Panc1 (cell line): Measurements from ENCODE around the gene ZNF236. TPM values are rescaled to one million over a fixed set of nuclear protein-coding genes. Genes with fewer than 3 reads are reported as not detected.

Experiments used
- ATAC-seq: fragments of 200-7000 bp; cut with Tn5 transposase; 2 replicates; pipeline ENCODE4 v1.9.1; 2020; ENCODE audit warnings: mild to moderate bottlenecking, moderate library complexity
- BruUV-seq: library from RNA; stranded (reverse); fragments of 400-500 nt; replicated peaks from 2 replicates; lab custom pipeline; 2021; lab: Mats Ljungman, UMichigan
- CTCF ChIA-PET: fragments of 300-600 bp; sonication (Branson Sonifier 250); formaldehyde crosslinking; loops from one replicate; lab custom pipeline; 2022; ENCODE audit warnings: antibody characterized with exemption; lab: Charles Lee
- POLR2A ChIA-PET: fragments of 300-600 bp; sonication (Branson Sonifier 250); formaldehyde crosslinking; loops from one replicate; lab custom pipeline; 2022; ENCODE audit warnings: antibody characterized with exemption; lab: Charles Lee
- DNase-seq: peaks from one replicate; pipeline ENCODE4 v3.0.0-alpha.2; 2010; ENCODE audit warnings: low read depth, low spot score
- H3K27ac ChIP-seq: 2 replicates; pipeline ENCODE4 v1.5.1; 2011; ENCODE audit warnings: mild to moderate bottlenecking, low read length, inconsistent platforms
- H3K27me3 ChIP-seq: fragments of 200-500 bp; sonication (Bioruptor generic); 2 replicates; pipeline ENCODE4 v1.6.0; 2014; ENCODE audit warnings: low read length, inconsistent platforms; ENCODE audit not compliant: control insufficient read depth, insufficient read depth
- H3K36me3 ChIP-seq: fragments of 200-500 bp; sonication (Bioruptor generic); 2 replicates; pipeline ENCODE4 v1.5.1; 2014; ENCODE audit warnings: inconsistent platforms, mild to moderate bottlenecking, low read length, moderate library complexity; ENCODE audit not compliant: control insufficient read depth, insufficient read depth
- H3K4me1 ChIP-seq: 2 replicates; pipeline ENCODE4 v1.5.1; 2011; ENCODE audit warnings: inconsistent platforms, mild to moderate bottlenecking, low read length, moderate library complexity; ENCODE audit not compliant: control insufficient read depth, insufficient read depth
- H3K4me3 ChIP-seq, 2 experiments: 2 replicates each; pipeline ENCODE4 v1.5.1; 2011 to 2012; ENCODE audit warnings: low read depth in 2 of 2, low read length in 2 of 2, mild to moderate bottlenecking in 2 of 2, inconsistent platforms in 1 of 2, moderate library complexity in 1 of 2
- H3K9me3 ChIP-seq: fragments of 200-500 bp; sonication (Bioruptor generic); 2 replicates; pipeline ENCODE4 v1.5.1; 2014; ENCODE audit warnings: low read depth, mild to moderate bottlenecking, inconsistent platforms, low read length, moderate library complexity; ENCODE audit not compliant: control insufficient read depth, insufficient read depth
- POLR2AphosphoS5 ChIP-seq: IDR thresholded peaks from 2 replicates; pipeline ENCODE4 v1.6.1; 2012; ENCODE audit warnings: mild to moderate bottlenecking, low read depth, low read length, moderate library complexity
- SIN3A ChIP-seq: IDR thresholded peaks from 2 replicates; pipeline ENCODE4 v1.6.1; 2012; ENCODE audit warnings: low read depth, mild to moderate bottlenecking, low read length, moderate library complexity, borderline replicate concordance; ENCODE audit not compliant: insufficient read depth
- TCF7L2 ChIP-seq: IDR thresholded peaks from 2 replicates; pipeline ENCODE4 v1.6.1; 2011; ENCODE audit warnings: mild to moderate bottlenecking, low read depth, low read length, inconsistent platforms
- in situ Hi-C: cut with HindIII; loops from 2 replicates; pipeline ENCODE4 v1.10.0; 2016; ENCODE audit warnings: low sequenced_read_pairs, low pct_unique_long_range_greater_than_20kb
- intact Hi-C: fragments of 100-400 bp; cut with micrococcal nuclease; formaldehyde crosslinking; loops from one replicate; pipeline ENCODE4 v1.10.0; 2022; ENCODE audit not compliant: unreplicated experiment
- total RNA-seq: library from RNA; stranded (reverse); gene quantifications from one replicate; pipeline ENCODE4 v1.2.1, GENCODE V29; 2021; ENCODE audit not compliant: unreplicated experiment
- TF ChIP-seq, protein P1 (sequence below), 2 experiments: IDR thresholded peaks; 2 replicates each; pipeline ENCODE4 v1.6.1; 2011 to 2012; ENCODE audit warnings: low read depth in 2 of 2, control low read depth in 1 of 2, low read length in 1 of 2, mild to moderate bottlenecking in 1 of 2, moderate library complexity in 1 of 2; ENCODE audit not compliant: insufficient read depth in 1 of 2
- TF ChIP-seq, protein P2 (sequence below): fragments of 450-650 bp; IDR thresholded peaks from 2 replicates; pipeline ENCODE4 v1.5.1; 2017; ENCODE audit warnings: mild to moderate bottlenecking

The ZNF236 gene
- total RNA-seq, 1 experiment from 2014 or later, result 32.2 TPM

DNA sequence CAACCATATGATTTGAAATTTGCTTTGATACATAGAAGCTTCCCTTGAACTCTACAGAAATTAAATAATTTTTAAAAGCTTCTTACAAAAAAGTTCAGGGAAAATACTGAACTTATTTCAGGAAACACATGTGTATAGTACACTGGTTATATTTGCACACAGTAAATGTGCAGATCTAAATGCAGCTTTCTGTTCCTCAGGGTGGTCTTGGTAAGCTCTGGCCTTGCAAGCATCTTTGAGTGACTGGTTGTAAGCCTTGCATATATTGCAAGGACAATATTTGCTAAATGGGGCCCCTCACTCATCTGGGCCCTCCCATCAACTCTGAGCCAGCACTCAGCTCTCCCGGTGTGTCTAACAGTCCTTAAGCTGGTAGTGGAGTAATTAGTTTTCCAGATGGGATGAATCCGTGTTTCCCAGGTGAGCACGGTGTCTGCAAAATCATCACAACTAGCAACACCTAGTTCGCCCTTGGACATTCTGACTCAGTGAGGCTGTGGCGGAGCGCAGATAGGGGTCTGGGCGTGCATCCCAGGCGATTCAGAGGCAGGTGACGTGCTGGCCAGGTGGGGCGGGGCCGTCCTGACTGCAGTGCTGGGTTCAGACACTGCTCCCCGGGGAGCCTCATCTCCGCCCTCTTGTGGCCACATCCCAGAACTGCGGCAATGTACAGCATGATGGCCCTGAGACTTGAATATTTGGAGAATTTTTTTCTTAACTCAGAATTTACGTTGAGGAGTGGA is 160.7 kb downstream of the ZNF236 start:
- in situ Hi-C loops (no loop called here), intact Hi-C loops (loop anchor here (1.0 to 5.0 kb wide), 3 partner anchors 61 to 181 kb away; no protein-coding TSS in a partner anchor)
- Histone ChIP-seq H3K4me1 (peaks cover 6% of the 10 kb centered on the region), H3K27me3 (no peaks in the 10 kb centered on the region), H3K4me3 (peak overlapping the region in 1 of 2 experiments; percentile 22; a peak in 2 of 4 replicates), H3K36me3 (no peaks in the 10 kb centered on the region), H3K27ac (no peak overlapping the region; the same call in 1 of the 2 replicates), H3K9me3 (no peaks in the 10 kb centered on the region)
- TF ChIP-seq TCF7L2 (no peak), SIN3A (no peak), POLR2AphosphoS5 (no peak)
- TF ChIP-seq, protein P1, sequence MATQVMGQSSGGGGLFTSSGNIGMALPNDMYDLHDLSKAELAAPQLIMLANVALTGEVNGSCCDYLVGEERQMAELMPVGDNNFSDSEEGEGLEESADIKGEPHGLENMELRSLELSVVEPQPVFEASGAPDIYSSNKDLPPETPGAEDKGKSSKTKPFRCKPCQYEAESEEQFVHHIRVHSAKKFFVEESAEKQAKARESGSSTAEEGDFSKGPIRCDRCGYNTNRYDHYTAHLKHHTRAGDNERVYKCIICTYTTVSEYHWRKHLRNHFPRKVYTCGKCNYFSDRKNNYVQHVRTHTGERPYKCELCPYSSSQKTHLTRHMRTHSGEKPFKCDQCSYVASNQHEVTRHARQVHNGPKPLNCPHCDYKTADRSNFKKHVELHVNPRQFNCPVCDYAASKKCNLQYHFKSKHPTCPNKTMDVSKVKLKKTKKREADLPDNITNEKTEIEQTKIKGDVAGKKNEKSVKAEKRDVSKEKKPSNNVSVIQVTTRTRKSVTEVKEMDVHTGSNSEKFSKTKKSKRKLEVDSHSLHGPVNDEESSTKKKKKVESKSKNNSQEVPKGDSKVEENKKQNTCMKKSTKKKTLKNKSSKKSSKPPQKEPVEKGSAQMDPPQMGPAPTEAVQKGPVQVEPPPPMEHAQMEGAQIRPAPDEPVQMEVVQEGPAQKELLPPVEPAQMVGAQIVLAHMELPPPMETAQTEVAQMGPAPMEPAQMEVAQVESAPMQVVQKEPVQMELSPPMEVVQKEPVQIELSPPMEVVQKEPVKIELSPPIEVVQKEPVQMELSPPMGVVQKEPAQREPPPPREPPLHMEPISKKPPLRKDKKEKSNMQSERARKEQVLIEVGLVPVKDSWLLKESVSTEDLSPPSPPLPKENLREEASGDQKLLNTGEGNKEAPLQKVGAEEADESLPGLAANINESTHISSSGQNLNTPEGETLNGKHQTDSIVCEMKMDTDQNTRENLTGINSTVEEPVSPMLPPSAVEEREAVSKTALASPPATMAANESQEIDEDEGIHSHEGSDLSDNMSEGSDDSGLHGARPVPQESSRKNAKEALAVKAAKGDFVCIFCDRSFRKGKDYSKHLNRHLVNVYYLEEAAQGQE (IDR thresholded peaks at IDR 0.05; ENCODE audit: insufficient read depth in 1 of 2, low read depth in 2 of 2, low read length in 1 of 2), result no peak
- TF ChIP-seq, protein P2, sequence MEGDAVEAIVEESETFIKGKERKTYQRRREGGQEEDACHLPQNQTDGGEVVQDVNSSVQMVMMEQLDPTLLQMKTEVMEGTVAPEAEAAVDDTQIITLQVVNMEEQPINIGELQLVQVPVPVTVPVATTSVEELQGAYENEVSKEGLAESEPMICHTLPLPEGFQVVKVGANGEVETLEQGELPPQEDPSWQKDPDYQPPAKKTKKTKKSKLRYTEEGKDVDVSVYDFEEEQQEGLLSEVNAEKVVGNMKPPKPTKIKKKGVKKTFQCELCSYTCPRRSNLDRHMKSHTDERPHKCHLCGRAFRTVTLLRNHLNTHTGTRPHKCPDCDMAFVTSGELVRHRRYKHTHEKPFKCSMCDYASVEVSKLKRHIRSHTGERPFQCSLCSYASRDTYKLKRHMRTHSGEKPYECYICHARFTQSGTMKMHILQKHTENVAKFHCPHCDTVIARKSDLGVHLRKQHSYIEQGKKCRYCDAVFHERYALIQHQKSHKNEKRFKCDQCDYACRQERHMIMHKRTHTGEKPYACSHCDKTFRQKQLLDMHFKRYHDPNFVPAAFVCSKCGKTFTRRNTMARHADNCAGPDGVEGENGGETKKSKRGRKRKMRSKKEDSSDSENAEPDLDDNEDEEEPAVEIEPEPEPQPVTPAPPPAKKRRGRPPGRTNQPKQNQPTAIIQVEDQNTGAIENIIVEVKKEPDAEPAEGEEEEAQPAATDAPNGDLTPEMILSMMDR, result no peak
- DNase-seq, result peak; percentile 70
- BruUV-seq, result no TSS peak
- POLR2A ChIA-PET, result interaction anchor here (0.7 kb wide), 1 partner anchor 78 kb away, joined by 3 read pairs; no protein-coding TSS in a partner anchor
- CTCF ChIA-PET, result interaction anchor here (0.6 to 2.8 kb wide), 7 partner anchors 9 to 280 kb away, joined by 3 to 25 read pairs (median 3); no protein-coding TSS in a partner anchor
- ATAC-seq, result peak; percentile 94

DNA sequence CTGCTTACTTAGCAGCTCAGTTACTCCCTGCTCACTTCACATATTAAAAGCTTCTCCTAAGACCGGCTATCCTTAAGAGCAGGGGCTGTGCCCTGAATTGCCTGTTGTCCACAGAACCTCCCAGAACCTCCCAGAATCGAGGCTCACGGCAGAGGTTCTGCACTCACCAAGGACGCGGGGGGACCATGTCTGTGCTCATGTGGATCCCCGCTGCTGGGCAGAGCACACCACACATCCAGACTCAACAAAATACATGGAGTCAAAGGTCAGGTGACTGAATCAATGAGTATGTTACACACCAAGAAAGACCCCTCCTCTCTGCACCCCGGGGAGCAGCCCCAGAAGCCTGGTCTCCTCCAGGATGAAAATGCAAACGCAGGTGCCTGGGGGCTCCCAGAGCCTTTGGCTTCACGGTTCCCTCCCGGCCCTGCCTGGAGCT is 161.3 kb downstream of the ZNF236 start:
- H3K4me3 ChIP-seq, result no peak overlapping the region
- no peak for TF ChIP-seq POLR2AphosphoS5
- TF ChIP-seq, protein P2, result no peak
- no peak for TF ChIP-seq TCF7L2
- TF ChIP-seq, protein P1 (IDR thresholded peaks at IDR 0.05; ENCODE audit: insufficient read depth in 1 of 2, low read depth in 2 of 2, low read length in 1 of 2), result no peak
- TF ChIP-seq SIN3A, result no peak
- H3K9me3 ChIP-seq, result no peaks in the 10 kb centered on the region
- H3K27me3 ChIP-seq, result no peaks in the 10 kb centered on the region
- in situ Hi-C loops, result no loop called here
- intact Hi-C loops, result loop anchor here (1.0 to 5.0 kb wide), 3 partner anchors 61 to 181 kb away; no protein-coding TSS in a partner anchor
- H3K36me3 ChIP-seq, result no peaks in the 10 kb centered on the region
- no TSS peak for BruUV-seq
- H3K4me1 ChIP-seq, result peaks cover 6% of the 10 kb centered on the region
- ATAC-seq, result peak; percentile 43
- ChIA-PET CTCF (interaction anchor here (0.6 to 2.8 kb wide), 4 partner anchors 61 to 182 kb away, joined by 3 to 25 read pairs (median 4); no protein-coding TSS in a partner anchor), POLR2A (interaction anchor here (0.7 kb wide), 1 partner anchor 77 kb away, joined by 3 read pairs; no protein-coding TSS in a partner anchor)
- H3K27ac ChIP-seq, result no peak overlapping the region; the same call in 1 of the 2 replicates
- DNase-seq, result no peak
